ENCODE data around the gene PEX5. TPM values are rescaled to one million over a fixed set of nuclear protein-coding genes. Genes with fewer than 3 reads are reported as not detected.

The PEX5 gene
- total RNA-seq, 4 donors from 2014 or later: 23.9 to 86.0 (median 30.3) TPM

- H3K4me3 ChIP-seq: no peak overlapping the region
- TF ChIP-seq POLR2AphosphoS5 (IDR thresholded peaks at IDR 0.05) (no peak), EP300 (IDR thresholded peaks at IDR 0.05; ENCODE audit: low read depth) (no peak), POLR2A (IDR thresholded peaks at IDR 0.05) (no peak)
- H3K36me3 ChIP-seq: no peaks in the 10 kb centered on the region
- no peak for DNase-seq
- H3K27me3 ChIP-seq: no peaks in the 10 kb centered on the region
- no peaks in the 10 kb centered on the region for H3K4me1 ChIP-seq
- 83 to 86% methylated on average over 1 of the region's 1 CpG for WGBS, 2 donors (ENCODE audit: low coverage in 1 of 2)
- intact Hi-C loops (cut with DNase I; ENCODE audit: low total_unique reads): no loop called here
- in situ Hi-C loops (cut with MboI; ENCODE audit: low pct_ligation_motif_present in 1 of 4, low pct_unique_long_range_greater_than_20kb in 1 of 4, low sequenced_read_pairs in 3 of 4): no loop called here
- no peak overlapping the region for H3K27ac ChIP-seq
- H3K9me3 ChIP-seq: no peaks in the 10 kb centered on the region
These were observed 69.6 kb downstream of the PEX5 start for GRCh38 chr12:7259060-7259459.

Other genes with a start within 250 kb of the PEX5 start
- gene RNU7-1, start 245.9 kb upstream of the PEX5 start, total RNA-seq: not detected
- gene C12orf57, start 245.7 kb upstream of the PEX5 start, total RNA-seq: 100 to 1,000 TPM; 303 to 452 (median 386) TPM
- gene PTPN6, start 238.3 kb upstream of the PEX5 start, total RNA-seq: 10 to 100 TPM; 21.7 to 49.0 (median 36.1) TPM
- gene PHB2, start 219.0 kb upstream of the PEX5 start, total RNA-seq: 100 to 1,000 TPM; 196 to 402 (median 263) TPM
- gene EMG1, start 218.8 kb upstream of the PEX5 start, total RNA-seq: 10 to 100 TPM in 3 of 4 donors, 1 to 10 TPM in 1; 5.6 to 30.6 (median 26.6) TPM
- 100 to 1,000 TPM in 3 of 4 donors, 10 to 100 TPM in 1; 56.1 to 271 (median 111) TPM for gene LPCAT3, start 171.2 kb upstream of the PEX5 start, total RNA-seq
- 100 to 1,000 TPM; 103 to 191 (median 117) TPM for gene C1S, start 129.0 kb upstream of the PEX5 start, total RNA-seq
- gene C1R, start 97.2 kb upstream of the PEX5 start, total RNA-seq: 100 to 1,000 TPM in 3 of 4 donors, 10 to 100 TPM in 1; 68.5 to 154 (median 125) TPM
- 100 to 1,000 TPM in 1 of 4 donors, 10 to 100 TPM in 3; 39.6 to 261 (median 65.0) TPM for gene C1RL, start 80.5 kb upstream of the PEX5 start, total RNA-seq
- gene RBP5, start 60.8 kb upstream of the PEX5 start, total RNA-seq: 1 to 10 TPM in 1 of 4 donors, under 1 TPM in 1, not detected in 2; 0.55 to 3.0 TPM
- gene CLSTN3, start 59.3 kb upstream of the PEX5 start, total RNA-seq: 10 to 100 TPM; 13.9 to 98.7 (median 24.4) TPM
- not detected for gene ACSM4, start 114.4 kb downstream of the PEX5 start, total RNA-seq

All from transverse colon (tissue), 4 donors.